ENCODE data around the gene ITGA8.

Gene ITGA8

DNA sequence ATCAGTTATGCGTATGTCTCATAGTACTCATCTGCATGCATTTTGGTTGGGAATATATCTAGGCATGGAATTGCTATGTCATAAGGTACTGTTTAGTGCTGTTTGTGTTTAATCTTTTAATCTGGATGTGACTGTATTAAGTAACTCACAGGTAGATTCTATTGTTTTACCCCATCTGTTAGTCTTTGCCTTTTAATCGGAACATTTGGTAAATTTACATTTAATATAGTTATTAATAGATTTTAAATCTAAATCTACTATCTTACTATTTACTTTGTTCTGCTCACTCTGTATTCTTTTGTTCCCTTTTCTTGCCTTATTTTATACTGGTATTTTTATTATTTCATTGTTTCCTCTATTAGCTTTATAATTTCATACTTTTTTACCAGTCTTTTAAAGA lies 10.6 kb upstream of the ITGA8 start:
- DNase-seq: no peak

DNA sequence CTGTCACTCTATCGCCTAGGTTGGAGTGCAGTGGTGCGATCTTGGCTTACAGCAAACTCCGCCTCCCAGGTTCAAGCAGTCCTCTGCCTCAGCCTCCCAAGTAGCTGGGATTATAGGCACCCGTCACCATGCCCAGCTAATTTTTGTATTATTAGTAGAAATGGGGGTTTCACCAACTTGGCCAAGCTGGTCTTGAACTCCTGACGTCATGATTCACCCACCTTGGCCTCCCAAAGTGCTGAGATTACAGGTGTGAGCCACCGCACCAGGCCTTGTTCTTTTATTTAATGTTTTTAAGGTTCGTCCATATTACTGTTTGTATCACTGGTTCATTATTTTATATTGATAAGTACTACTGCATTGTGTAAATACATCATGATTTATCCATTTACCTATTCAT lies 10.2 kb upstream of the ITGA8 start:
- DNase-seq: no peak

DNA sequence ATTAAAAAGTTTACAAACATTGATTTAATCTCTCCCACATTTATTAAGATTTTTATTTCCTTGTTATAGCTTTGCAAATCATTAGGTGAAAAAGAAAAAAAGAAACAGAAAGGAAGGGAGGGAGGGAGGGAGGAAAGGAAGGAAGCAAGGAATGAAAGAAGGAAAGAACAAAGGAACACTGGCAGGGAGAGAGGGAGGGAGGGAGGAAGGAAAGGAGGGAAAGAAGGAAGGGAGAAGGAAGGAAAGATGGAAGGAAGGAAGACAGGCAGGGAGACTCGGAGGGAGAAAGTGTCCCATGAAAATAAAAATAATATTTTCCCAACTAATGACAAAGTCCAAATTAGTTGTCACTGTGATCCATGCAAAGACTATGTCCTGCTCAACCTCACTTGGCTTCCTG lies 6.3 kb upstream of the ITGA8 start:
- no peak for DNase-seq

DNA sequence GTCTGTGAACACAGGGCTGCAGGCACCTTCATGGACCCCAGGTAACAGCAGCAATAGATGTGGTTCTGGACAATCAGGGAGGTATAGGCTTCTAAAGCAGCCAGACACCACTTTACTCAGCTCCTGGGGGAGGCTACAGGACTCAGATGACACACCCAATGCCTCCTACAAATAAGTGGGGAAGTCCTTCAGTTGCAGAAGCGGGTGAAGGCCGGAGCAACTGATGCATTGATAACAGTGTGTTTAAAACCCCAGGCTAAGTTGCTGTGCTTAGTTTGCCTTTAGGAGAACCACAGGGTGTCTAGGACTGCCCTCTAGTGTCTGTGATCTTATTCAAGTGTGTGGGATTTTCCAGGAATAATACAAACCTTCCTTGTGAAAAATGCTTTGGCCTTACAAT lies 5.9 kb upstream of the ITGA8 start:
- DNase-seq: no peak

DNA sequence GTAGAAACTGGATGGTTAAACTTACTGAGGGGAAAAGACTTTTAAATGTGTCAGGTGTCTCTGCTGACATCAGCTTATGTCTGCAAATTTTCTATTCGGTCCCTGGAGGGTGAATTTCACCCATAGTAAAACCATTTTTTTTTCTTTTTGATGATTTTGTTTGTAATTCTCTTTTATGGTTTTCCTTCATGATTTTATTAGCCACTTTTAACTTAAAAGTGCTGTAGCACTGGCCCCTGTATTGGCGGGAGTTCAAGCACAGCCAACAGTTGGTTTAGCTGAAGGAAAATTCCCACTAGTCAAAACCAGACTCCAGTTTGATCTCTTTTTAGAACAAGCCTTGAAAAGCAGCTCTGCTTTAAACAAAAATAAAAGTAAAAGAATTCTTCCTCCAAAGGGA lies 5.0 kb upstream of the ITGA8 start:
- DNase-seq: no peak

DNA sequence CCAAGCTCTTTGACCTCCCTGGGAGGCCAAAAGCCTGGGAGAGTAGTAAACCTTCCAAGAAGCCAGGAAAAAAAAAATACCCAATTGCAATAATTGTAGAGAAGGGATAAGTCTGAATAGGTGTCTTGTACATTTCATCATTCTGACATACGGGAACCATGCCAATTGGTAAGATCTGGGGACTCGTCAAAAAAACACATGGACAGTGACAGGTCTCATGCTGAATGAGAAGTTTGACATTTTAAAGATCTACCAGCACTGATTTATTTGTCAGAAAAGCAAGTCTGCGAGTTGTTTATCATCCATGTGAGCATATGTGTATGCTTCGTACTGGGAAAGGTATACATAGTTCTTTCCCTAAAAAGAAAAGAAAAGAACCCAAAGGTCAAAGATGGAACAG lies 4.1 kb upstream of the ITGA8 start:
- no peak for DNase-seq

DNA sequence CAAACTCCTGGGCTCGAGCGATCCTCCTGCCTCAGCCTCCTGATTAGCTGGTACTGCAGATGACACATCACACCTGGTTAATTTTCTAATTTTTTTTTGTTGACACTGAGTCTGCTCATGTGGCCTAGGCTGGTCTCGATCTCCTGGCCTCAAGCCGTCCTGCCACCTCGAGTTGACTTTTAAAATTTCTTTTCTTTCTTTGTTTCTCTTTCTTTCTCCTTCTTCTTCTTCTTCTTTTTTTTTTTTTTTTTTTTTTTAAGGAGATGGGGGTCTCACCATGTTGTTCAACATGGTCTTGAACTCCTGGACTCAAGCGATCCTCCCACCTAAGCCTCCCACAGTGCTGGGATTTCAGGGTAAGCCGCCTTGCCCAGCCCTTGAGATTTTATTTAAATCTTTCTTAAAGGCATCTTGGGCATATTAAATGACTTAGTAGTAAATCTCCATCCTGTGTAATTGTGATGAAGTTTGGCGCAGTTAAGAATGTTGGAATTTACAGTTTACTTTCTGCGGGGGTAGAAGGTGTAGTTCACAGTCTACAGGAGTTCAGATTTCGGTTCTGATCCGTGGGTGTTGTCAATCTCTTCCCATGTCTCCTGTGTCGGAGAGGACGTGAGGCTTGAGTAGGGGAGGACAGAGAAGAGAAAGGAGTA lies 1.0 kb upstream of the ITGA8 start:
- DNase-seq: no peak

DNA sequence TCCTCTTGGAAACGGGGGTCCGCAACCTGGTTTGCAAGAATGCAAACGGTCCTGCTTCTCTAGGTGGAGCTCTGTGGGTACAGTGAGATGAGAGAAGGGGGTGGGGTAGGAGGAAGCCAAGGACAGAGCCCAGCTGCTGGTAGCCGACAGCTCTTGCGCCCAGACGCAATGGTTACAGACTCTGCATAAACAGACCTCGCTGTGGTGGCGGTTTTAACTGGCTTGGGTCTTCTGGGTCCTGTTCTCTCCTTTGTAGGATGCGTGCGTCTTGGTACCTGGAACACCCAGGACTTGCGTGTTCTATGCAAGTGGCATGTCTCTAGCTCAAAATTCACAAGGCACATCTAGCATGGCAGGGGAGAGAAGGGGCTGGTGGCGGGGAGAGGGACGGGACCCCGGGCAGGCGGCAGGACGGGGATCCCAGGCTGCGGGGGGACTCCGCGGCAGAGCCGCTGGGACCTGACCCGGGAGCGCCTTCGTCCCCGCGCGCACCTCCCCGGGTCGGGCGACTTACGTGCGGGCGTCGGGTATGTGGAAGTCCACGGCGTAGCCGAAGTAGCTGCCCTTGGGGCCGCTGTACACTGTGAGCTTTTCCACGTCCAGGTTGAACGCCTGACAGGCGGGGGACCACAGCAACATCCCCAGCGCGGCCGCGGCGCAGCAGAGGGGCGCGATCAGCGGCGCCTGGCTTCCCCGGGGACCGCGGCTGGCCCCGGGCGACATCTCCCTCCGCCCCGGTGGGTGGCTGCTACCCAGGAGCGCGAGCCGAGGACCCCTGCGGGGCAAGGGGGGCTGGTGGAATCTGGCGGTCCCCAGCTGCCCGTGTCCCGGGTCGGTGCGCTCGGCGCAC lies 448 bp downstream of the ITGA8 start:
- DNase-seq: no peak

DNA sequence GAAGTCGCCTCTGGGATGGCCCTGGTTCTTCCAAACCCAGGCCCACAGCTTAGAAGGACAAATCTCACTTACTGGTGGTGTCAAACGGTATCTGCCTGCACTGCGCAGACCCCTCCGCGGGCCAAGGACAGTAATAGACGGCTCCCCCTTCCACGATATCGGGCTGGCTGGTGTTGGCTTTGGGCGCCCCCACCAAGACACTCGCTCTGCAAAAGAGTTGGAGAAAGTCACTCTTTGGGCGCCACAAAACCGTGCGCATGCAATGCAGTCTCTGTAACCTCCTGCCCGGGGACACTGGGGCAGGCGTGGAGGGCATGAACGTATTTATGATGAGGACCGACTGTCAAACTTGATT lies 1.1 kb downstream of the ITGA8 start:
- DNase-seq: no peak

DNA sequence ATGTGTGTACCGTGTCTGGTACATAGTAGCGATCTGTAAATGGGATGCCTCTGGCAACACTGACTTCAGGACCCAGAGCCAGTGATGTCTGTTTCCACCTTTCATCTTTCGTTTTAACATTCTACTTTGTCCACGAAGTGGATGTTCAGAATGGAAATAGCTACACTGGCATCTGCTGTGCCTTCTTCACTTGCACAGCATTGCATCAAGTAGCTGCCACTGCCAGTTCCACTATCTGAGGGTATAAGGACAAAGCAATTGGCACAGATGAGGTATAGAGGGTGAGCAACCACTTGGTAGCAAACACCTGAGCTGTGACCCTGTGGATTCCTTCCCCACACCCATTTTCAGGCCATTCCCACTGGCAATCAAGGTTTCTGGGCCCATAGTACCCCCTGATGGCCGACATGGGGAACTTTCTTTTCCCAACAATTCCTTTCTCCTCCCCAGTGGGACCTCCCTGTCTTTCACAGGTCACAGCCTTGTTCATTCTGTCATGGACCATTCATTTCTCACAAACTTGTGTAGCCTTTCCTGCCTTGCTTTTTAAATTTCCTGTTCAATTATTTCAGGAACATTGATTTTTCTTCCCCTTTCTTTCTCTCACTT lies 4.0 kb downstream of the ITGA8 start:
- DNase-seq: no peak

DNA sequence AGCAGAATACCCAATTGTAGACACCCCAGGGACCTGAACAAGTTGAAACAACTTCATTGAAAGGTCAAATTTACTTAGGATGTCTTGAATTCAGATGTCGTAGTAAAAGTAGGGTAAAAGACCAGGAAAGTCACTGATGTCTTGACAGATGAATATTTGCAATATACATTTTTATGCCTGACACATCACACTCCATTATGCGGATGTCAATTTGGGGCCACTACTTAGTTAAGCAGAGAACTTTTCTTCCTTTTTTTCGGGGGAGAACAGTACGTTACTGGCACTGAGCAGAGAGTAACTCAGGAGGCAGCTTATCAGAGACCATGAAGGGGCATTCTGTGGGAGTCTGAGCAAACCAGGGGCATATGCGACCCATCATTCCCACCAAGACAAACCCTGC lies 4.9 kb downstream of the ITGA8 start:
- DNase-seq: no peak

DNA sequence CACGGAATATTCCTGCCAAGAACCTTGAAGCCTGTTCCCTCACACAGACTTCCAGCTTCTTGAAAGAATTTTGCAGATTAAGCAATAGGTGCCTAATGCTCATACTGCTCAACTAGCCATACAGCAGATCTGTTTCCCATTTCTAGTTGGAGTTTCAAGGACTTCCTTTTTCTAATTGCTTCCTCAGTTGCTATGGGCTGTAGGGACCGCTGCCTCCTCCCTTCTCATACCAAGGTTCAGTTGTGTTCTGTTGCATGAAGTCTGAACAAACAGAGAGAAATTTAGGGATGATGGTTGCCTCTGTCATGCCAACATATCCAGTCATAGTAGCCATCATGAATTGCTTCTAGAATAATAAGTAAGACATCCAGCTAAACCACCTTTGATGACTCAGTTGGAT lies 6.8 kb downstream of the ITGA8 start:
- DNase-seq: no peak

DNA sequence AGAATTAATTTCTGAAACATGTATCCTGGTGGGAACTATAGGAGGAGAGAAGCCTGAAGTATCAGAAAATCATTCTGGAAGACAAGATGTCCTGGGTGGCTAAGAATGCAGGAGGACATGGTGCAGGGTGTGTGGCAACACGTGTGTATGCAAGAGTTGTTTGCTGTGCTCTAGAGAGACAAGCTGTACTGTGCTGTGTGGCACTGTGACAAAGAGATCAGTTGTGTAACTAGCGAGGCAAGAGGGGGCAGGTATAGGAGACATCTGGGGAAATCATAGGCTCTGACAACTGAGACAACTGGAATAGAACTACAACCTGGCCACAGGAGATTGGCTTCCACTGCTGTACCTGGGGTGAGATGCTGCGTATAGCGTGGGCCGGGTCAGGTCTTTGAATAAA lies 9.3 kb downstream of the ITGA8 start:
- no peak for DNase-seq

DNA sequence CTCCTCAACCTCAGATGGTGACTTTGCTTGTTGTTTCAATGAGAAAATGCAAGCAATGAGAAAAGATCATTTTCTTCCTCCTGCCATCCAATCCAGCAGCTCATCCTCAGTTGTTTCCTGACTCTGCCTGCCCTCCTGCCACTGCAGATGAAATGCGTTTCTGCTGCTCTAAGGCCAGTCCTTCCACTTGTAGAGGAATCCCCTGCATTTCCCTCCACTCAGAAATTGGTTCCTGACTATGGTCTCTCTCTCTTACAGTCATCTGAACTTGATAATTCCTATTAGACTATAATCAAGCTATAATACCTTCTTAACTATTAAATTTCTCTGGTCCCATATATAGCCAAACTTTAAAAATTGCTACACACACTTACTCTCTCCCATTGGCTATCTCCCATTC lies 14.4 kb downstream of the ITGA8 start:
- no peak for DNase-seq

DNA sequence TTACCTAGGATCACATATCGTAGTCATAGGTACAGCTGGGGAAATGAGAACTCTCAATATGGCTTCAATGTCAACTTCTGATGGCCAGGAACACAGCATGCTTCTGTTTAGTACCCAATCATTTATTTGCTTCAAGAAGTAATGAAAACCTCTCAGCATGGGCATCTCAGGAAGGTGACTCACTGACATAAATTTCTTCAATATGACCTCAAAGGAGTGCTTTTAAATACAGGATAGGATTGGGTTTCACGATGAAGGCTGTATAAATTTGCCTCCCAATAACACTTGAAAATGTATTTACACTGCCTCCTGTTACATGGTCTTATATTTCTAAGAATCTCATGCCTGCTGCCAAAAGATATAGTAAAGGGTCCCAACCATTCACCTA lies 15.1 kb downstream of the ITGA8 start:
- DNase-seq: no peak

DNA sequence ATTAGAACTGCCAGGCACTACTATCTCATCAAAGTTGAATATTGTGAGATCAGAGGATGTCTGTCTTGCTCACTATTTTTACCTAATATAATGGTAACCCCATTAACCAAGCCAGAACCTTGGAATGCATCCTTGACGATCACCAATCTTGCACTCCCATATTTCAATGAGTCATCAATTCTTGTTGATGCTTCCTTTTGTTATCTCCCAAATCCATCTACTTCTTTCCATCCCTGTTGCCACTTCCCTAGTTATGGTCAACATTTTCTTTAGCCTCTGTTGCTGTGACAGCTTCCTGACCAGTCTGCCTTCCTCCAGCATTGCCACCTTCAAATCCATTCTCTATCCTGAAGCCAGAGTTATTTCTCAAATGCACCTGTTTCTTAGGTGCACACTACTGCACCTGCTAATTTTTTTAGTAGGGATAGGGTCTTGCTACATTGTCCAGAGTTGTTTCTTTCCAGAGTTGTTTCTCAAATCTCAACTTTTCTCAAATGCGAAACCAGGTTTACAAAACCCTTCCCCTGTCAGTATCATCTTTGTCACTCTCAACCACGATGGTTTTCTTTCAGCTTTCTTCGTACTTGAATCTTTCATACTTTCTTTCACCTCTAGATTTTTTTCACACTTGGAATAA lies 15.7 kb downstream of the ITGA8 start:
- DNase-seq: no peak

DNA sequence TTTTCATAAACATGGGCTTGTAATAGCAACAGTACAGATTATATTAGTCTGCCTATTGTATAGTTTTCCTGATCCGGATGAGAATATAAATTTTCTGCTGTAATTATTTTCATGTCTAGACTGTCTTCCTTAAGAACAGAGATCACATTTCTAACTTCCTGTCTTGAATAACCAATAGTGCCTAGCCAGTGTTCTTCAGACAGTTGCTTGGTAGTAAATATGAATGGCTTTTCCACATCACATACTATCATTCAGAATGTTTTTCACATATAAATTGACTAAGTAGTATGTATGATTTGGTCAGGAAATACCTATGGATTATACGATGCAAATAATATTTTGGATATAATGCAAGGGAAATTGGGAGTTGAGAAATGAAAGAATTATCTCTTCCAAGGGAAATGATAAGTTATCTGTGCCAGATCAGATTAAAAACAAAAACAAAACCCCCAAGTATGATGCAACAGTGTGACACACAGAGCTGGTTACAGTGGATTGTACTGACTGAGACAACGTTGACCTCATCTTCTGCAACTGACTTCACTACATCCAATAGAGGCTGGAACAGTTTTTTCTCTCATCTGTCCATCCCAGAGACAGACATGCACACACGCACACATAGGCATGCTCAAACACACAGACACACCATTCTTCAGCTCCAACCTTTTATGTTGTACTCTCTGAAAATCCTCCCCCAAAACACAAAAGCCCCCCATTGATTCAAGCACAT lies 16.4 kb downstream of the ITGA8 start:
- DNase-seq: no peak

DNA sequence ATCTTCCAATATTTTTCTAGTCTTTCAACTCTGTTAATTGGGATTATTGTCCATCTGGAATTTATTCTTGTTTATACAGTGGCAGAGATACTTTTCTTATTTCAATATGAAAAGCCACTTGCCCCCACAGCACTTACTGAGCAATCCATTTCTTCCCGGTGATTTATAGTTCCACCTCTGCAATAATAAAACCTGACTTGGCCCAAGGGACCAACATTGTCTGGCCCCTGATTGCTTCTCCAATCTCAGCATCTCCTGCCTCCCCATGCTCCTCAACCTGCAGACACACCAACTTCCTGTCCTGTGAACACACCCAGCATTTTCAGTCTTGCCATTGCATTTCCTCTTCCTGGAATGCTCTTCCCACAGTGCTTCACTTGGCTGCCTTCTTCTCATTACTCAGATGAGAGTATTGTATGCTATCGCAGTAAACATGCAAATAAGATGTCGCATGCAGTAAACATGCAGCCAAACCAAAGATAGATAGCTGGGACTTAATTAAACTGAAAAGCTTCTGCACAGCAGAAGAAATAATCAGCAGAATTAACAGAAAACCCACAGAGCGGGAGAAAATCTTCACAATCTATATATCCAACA lies 19.5 kb downstream of the ITGA8 start:
- no peak for DNase-seq

DNA sequence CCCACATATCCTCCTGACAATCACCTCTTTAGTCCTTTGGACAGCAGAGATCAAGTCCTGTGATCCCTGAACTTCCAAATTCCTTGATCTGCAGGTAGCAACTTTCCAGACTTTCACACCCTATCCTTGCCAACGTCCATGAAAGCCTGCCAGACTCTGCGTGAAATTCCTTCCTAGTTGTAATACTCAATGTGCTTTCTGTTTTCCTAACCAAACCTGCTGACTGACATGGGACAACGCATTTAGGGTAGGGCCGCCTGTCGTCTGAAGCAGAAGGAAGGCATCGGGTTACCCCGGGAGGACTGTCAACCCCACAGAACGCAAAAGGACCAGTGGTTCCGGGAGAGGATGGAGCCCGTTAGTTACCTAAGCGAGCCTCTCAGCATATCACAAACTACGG lies 23.9 kb downstream of the ITGA8 start:
- DNase-seq: no peak

DNA sequence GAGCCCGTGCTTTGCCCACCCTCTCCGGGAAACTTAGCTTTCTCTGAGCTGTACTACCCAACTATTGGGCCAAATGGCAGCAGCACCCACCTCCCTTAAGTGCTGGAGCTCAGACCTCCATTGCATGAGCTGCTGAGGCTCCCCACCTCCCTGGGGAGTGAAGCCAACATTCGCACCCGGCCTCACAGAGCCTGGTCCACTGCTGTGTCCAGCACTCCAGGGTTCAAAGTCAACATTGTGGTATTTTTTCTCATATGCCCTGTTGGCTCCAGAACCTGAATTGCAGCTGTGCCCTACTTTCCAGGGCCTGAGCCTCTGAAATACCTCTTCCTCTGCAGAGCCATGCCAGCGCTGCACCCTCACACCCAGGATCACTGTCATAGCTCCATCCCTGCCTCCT lies 29.7 kb downstream of the ITGA8 start:
- DNase-seq: no peak

DNA sequence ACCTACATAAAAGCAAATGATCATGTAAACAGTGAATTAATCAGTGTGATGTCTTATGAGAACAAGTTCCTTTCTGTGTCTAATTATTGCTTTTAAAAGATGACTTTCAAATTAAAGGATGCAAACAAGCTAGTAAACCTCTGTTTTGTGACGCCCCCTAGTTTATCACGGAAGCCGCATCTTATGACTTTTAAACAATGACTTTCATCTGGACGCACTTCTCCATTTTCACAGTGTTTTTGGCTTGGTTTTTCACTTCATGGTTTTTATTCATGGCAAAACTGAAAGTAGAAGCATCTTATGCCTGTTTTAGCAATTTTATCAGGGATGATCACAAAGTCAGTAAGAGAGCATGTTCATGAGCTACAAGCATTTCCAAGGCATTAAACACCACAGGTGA lies 35.0 kb downstream of the ITGA8 start:
- no peak for DNase-seq

DNA sequence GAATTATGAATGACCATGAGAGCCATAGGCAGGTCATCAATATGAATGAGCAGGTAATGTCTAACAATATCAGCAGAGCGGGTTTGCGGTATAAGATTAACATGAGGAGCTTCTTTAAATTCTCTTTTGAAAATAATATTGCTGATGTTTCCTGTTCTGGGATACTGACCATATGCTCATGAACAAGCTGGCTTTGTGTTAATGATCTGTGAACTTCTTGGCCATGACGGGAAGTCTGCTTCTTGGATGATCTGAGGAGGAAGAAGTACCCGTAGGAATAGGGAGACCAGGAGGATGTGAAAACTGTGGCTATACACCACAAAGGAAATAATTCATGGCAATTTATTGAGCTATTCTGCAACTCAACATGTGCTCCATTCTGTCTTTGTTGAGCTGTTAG lies 38.6 kb downstream of the ITGA8 start:
- DNase-seq: no peak

DNA sequence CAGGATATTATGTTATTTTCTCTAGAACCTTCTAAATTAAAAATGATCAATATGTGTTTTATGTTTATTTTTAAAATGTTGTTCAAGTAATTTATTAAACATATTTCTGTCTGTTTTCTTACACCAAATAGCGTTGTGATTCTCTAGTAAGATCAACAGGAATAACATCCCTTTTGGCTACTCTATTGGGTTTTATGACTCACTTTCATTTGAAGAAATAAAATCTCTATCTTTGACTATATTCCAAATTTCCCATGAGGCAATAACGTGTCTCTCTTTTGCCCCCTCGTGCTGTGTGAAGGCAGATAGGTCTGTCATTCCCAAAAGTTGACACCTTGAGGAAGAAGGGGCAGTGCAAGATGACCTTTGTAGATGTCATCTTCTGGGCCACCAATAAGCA lies 40.9 kb downstream of the ITGA8 start:
- no peak for DNase-seq
